Memory B cell (primary cell): ENCODE results near the gene BRD4.

Source experiments
- ATAC-seq: fragments of 150-1000 bp; cut with Tn5 transposase; 2 replicates; pipeline ENCODE4 v1.10.0; 2021; ENCODE audit warnings: low read depth, mild to moderate bottlenecking, moderate library complexity
- DNase-seq, 2 donors: peaks; one replicate each; pipeline ENCODE4 v3.0.0; 2022; ENCODE audit warnings: low spot score in 2 of 2
- H3K27ac Mint-ChIP-seq: one replicate; pipeline ENCODE4 v1.8.0; 2022; ENCODE audit warnings: mild to moderate bottlenecking, moderate library complexity, mixed read lengths
- H3K27me3 Mint-ChIP-seq: one replicate; pipeline ENCODE4 v1.8.0; 2022; ENCODE audit warnings: mixed read lengths
- H3K36me3 Mint-ChIP-seq: one replicate; pipeline ENCODE4 v1.8.0; 2022; ENCODE audit warnings: mild to moderate bottlenecking, mixed read lengths
- H3K4me1 Mint-ChIP-seq: one replicate; pipeline ENCODE4 v1.8.0; 2022; ENCODE audit warnings: mixed read lengths
- H3K4me3 Mint-ChIP-seq: one replicate; pipeline ENCODE4 v1.8.0; 2022; ENCODE audit warnings: mild to moderate bottlenecking, moderate library complexity, mixed read lengths
- H3K9me3 Mint-ChIP-seq: one replicate; pipeline ENCODE4 v1.8.0; 2022; ENCODE audit warnings: mixed read lengths

The BRD4 gene

DNA sequence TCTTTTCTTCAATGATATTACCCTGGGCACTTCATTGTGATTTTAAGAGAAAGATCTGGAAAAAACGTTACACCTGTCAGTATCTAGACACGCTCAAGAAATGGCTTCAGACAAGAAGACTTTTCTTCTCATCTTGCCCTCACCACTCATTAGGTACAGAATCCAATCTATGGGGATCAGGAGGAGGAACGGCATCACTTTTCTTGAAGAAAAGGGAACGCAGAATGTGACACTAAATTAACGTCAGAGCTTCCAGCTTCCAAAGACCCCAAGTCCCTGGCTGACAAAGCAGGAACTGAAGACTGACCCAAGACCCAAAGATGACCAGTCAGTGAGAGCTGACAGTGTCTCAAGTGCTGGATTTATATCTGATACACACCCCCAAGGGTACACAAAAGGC, 48.2 kb downstream of the BRD4 start:
- DNase-seq (no peak), ATAC-seq (no peak)
- no peaks in the 10 kb centered on the region for H3K9me3 Mint-ChIP-seq
- peak overlapping the region; percentile 71 for H3K27ac Mint-ChIP-seq
- no peaks in the 10 kb centered on the region for H3K36me3 Mint-ChIP-seq
- no peaks in the 10 kb centered on the region for H3K27me3 Mint-ChIP-seq
- peaks cover 80% of the 10 kb centered on the region for H3K4me1 Mint-ChIP-seq
- H3K4me3 Mint-ChIP-seq, result peak overlapping the region; percentile 44

DNA sequence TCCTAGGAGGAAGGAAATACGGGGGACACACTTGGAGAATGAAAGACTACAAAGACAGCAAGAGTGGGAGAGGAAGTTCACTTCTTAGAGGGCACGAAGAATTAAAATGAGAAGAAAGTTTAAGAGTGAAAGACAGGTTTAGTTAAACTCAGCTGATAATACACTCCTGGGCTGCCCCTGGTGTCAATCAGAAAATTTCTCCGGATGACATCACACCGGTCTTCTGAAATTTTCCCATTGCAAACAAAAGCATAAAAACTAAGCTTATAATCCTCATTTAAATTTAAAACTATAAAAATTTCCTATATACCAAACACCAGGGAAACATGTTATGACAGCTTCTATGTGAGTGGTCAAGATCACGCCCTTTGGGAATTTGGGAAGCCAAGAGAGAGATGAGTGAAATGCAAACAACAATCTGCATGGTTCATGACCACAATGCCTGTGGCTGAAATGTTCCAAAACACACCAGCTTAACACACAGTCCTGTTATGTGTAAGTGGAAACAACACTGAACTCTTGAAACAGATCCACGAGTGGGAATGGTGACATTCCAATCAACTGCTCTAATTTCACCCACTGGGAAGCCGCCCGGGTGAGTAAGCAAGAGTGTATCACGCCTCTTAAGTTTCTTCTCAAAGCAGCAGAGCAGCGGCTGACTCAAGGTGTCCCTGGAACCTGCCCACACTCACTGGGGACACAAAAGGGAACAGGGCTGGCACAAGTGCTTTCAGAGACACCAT, 49.0 kb downstream of the BRD4 start:
- no peak for ATAC-seq
- H3K4me3 Mint-ChIP-seq, result peak overlapping the region; percentile 63

DNA sequence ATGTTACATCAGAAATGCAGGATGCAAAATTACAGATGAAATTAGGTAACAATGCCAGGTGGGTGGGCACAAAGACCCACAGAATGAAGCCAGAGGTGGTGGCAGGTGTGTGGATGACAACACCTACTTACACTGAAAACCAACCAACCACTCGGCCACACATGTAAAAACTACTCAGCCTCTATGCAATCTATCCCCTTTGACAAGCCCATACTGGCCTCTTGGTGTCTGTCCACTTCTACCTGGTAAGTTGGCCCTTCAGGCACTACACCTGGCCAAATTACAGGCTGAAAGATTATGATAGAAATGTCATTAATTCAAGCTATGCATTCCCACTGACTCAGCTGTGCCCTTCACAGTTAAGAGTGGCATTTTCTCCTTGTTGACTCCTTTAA, 50.0 kb downstream of the BRD4 start:
- Mint-ChIP-seq H3K36me3 (no peaks in the 10 kb centered on the region), H3K4me1 (peaks cover 65% of the 10 kb centered on the region), H3K27me3 (no peaks in the 10 kb centered on the region), H3K4me3 (no peak overlapping the region), H3K9me3 (no peaks in the 10 kb centered on the region), H3K27ac (peak overlapping the region; percentile 81)
- ATAC-seq (no peak), DNase-seq (no peak)

More for the DNA sequence above, 49.0 kb downstream of the BRD4 start:
- H3K36me3 Mint-ChIP-seq, result no peaks in the 10 kb centered on the region
- H3K9me3 Mint-ChIP-seq, result no peaks in the 10 kb centered on the region
- H3K27me3 Mint-ChIP-seq, result no peaks in the 10 kb centered on the region
- peaks cover 72% of the 10 kb centered on the region for H3K4me1 Mint-ChIP-seq
- no peak for DNase-seq
- H3K27ac Mint-ChIP-seq, result peak overlapping the region; percentile 81

DNA sequence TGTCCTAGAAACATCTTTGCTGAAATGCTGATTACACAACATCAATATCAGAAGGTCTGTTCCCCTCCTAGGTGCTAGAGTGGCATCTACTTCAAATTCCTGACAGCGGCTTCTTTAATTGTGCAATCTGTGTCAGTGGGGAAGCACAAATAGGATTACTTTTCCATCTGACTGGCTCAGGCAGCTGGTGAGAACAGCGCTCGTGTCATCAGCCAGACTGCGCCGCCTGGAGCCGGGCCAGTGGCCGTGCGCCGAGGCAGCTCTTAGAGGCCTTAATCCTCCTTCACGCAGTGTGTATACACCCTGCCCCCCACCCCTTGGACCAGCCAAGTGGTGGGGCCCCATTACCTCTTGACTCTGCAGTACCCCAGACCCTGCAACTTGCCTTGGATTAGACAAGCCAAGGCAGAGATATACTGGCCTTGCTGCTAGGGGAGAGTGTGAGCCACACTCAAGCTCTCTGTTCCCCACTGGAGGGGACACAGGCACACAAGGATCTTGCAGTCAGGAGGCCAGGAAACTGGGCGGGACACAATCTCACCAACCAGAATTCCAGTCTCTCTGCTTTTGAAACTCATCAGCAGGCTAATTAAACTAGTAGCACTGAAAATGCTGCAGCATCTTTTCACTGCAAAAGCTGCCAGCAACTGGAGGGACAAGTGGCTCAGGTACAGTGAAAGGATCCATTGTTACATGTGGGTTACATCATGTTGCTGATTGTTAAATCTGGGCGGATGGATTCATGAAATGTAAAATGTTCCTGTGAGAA, 51.2 kb downstream of the BRD4 start:
- H3K27me3 Mint-ChIP-seq, result no peaks in the 10 kb centered on the region
- peaks cover 66% of the 10 kb centered on the region for H3K4me1 Mint-ChIP-seq
- H3K9me3 Mint-ChIP-seq, result no peaks in the 10 kb centered on the region
- ATAC-seq, result no peak
- no peak for DNase-seq
- peaks cover 3% of the 10 kb centered on the region for H3K36me3 Mint-ChIP-seq
- H3K27ac Mint-ChIP-seq, result peak overlapping the region; percentile 83
- peak overlapping the region; percentile 22 for H3K4me3 Mint-ChIP-seq

DNA sequence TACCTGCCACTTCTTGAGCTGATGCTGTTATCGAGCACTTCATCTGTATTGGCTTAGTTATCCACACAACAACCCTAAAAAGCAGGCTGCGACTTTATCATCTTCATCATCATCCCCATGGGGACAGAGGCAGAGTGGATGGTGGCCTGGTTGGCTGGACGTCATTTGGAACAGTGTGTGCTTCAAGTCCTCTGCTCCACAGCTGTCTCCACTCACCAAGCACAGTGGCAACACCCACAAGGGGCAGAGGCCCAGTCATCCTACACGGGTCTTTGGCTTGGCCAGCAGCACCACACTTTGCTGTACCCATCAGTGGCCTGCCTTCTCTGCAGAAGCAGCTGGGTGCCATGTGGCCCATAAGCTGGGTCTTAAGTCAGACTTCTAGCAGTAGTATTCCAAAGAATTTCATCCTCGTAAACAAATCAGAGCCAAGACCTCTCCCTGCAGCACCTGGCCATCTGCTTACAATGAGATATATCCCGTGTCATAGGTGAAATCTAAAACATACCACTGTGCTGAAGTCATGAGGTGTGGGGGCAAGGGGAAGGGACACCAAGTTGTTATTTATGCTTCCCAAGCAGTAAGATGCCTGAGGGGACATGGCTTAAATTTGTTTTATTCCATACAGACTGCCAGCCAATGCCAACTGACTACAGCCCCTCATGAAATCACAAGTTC, 52.2 kb downstream of the BRD4 start:
- H3K27ac Mint-ChIP-seq, result peak overlapping the region; percentile 83
- DNase-seq (no peak), ATAC-seq (no peak)
- peaks cover 3% of the 10 kb centered on the region for H3K36me3 Mint-ChIP-seq
- peak overlapping the region; percentile 35 for H3K4me3 Mint-ChIP-seq
- H3K4me1 Mint-ChIP-seq, result peaks cover 69% of the 10 kb centered on the region
- H3K27me3 Mint-ChIP-seq, result no peaks in the 10 kb centered on the region
- H3K9me3 Mint-ChIP-seq, result no peaks in the 10 kb centered on the region

DNA sequence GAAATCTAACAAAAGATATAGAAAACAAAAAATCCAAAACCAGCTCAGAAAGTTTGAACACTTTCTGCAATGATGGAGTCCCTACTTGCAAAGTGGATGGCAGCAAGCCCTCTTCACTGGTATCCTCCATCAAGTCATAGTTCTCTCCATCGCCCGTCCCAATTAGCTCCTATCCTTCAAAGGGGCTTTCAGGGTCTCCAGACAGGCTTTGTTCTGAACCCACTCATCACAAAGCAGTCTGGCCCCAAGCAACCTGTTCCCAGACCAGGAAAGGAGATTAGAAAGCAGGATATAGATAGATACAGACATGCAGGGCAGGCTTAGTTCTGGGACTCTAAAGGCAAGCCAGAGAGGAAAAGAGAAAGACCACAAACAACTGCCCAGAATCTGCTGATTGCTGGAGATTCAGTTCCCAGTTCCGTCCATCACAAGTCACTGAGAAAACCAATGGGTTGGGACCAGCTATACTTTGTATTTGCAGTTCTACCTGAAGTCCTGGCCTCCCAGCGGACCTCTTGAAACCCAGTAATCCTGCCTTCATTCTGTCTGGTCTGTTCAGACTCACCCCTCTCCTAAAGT, 52.9 kb downstream of the BRD4 start:
- peaks cover 3% of the 10 kb centered on the region for H3K36me3 Mint-ChIP-seq
- H3K27me3 Mint-ChIP-seq, result no peaks in the 10 kb centered on the region
- H3K4me1 Mint-ChIP-seq, result peaks cover 62% of the 10 kb centered on the region
- ATAC-seq (peak; percentile 8), DNase-seq (no peak)
- no peak overlapping the region for H3K4me3 Mint-ChIP-seq
- no peaks in the 10 kb centered on the region for H3K9me3 Mint-ChIP-seq
- H3K27ac Mint-ChIP-seq, result peak overlapping the region; percentile 83

DNA sequence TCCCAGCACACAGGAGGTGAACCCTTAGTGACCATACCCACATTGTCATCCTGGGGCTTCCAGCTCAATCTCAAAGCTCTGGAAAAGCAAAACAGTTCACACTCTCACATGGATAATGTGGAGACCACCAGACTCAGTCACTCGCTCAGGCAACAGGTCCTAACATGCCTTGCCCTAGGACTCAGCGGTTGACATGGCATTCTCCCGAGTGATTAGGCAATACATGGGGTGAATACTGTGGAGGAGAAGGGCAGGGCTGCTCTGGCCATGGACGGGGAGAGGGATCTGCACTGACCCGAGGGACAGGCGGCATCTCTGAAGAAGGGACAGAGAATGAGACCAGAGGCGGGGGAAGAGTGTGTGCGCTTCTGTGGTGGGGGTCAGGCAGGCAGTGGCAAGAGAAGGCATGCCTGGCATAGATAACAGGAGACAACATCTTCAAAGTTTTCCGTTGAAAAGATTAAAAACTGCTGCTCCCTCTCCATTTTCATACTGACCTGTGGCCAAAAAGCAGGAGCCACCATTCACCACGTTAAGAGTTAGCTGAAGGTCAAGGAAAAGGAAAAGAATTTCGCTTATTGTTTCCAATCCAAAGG, 55.6 kb downstream of the BRD4 start:
- H3K4me3 Mint-ChIP-seq, result no peak overlapping the region
- peaks cover 52% of the 10 kb centered on the region for H3K4me1 Mint-ChIP-seq

DNA sequence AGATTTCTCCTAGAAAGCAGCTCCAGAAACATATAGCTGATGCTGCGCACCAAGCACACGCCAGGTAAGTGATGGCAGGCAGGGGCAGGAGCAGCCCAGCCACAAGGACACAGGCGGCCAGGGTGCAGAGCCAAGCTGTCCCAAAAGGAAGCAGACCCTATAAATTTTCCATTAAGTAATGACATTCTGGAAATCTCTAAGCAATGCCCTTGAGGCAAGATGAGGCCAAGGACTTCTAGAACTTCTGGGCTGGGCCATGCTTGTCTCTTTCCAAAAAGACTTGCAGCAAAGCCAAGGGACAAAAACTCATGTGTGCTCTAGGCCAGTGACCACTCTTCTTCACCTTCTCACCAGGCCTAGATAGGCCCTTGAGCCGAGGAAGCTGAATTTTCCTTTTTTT, 57.9 kb downstream of the BRD4 start:
- no peak for ATAC-seq
- Mint-ChIP-seq H3K4me1 (peaks cover 49% of the 10 kb centered on the region), H3K9me3 (no peaks in the 10 kb centered on the region), H3K36me3 (peaks cover 26% of the 10 kb centered on the region), H3K4me3 (no peak overlapping the region), H3K27ac (no peak overlapping the region), H3K27me3 (no peaks in the 10 kb centered on the region)
- DNase-seq, result no peak

More for the DNA sequence above, 55.6 kb downstream of the BRD4 start:
- peaks cover 6% of the 10 kb centered on the region for H3K36me3 Mint-ChIP-seq
- no peak for ATAC-seq
- H3K9me3 Mint-ChIP-seq, result no peaks in the 10 kb centered on the region
- no peaks in the 10 kb centered on the region for H3K27me3 Mint-ChIP-seq
- no peak for DNase-seq
- H3K27ac Mint-ChIP-seq, result peak overlapping the region; percentile 64

DNA sequence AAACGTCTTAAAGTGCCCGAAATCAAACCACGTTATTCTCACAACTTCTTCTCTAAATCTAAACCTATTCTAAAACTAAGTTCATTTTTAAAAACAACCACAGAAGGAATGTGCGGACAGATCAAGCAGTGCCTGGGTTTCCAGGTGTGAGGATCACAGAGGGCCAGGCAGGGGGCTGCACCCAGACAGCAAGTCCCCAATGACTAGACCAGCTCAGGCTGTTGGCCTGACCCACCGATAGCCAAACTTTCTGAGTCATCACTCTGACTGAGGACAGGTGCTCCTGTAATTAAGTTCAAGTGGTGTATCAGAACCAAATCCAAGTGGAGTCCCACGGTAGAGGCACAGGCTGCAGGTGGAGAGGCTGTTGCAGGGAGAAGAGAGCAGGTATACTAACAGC, 62.5 kb downstream of the BRD4 start:
- peaks cover 42% of the 10 kb centered on the region for H3K36me3 Mint-ChIP-seq
- ATAC-seq (no peak), DNase-seq (no peak)
- peaks cover 43% of the 10 kb centered on the region for H3K4me1 Mint-ChIP-seq
- no peaks in the 10 kb centered on the region for H3K9me3 Mint-ChIP-seq
- no peak overlapping the region for H3K4me3 Mint-ChIP-seq
- H3K27me3 Mint-ChIP-seq, result no peaks in the 10 kb centered on the region
- peak overlapping the region; percentile 19 for H3K27ac Mint-ChIP-seq

DNA sequence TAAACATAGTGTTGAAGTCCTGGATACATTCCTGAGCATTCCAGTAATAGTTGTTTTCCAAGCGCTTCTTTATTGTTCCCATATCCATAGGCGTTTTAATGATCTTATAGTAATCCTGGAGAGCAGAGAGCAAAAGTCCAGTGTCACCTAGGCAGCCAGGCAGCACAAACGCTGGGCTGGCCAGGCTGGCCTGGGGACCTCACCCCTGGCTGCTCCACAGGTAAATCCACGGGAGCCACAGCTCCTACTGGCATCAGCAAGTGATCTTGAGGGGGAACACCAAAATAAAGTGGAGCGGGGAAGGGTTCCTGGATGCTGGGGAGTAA, 63.4 kb downstream of the BRD4 start:
- no peaks in the 10 kb centered on the region for H3K27me3 Mint-ChIP-seq
- no peak overlapping the region for H3K4me3 Mint-ChIP-seq
- ATAC-seq (no peak), DNase-seq (no peak)
- no peaks in the 10 kb centered on the region for H3K9me3 Mint-ChIP-seq
- peak overlapping the region; percentile 82 for H3K27ac Mint-ChIP-seq
- H3K4me1 Mint-ChIP-seq, result peaks cover 38% of the 10 kb centered on the region
- peaks cover 42% of the 10 kb centered on the region for H3K36me3 Mint-ChIP-seq

DNA sequence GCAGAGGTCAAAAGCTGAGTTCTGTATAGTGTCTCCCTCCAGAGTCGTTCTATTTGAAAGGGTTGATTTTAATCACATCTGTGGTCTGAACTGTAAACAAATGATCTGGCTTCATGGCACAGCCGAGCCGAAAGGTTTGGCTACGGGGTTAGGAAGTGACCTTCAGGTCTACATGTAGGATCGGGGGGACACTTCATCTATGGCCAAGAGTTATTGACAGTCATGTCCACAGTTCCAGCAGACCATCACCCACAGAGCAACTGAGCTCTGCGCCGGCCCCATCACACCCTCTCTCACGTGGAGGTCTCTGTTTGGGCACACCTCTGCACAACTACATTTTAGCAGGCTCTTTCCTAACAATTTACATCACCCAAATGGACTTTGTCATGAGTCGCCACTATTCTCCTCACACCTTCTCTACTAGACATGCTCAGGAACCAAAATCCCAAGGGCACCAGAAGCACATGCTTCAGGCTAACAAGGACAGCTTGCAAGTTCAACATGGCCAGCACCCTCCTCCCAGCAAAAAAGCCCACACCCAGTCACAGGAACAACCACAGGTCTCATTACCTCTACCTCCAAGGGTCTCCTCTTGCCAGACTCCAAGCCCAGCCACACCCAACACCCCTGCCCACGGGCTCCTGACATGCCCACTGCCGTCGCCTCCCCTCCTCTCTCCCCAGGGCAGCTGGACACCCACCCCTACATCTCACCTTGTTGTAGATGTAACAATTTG, 64.0 kb downstream of the BRD4 start:
- Mint-ChIP-seq H3K27ac (peak overlapping the region; percentile 82), H3K4me3 (no peak overlapping the region), H3K36me3 (peaks cover 44% of the 10 kb centered on the region)

DNA sequence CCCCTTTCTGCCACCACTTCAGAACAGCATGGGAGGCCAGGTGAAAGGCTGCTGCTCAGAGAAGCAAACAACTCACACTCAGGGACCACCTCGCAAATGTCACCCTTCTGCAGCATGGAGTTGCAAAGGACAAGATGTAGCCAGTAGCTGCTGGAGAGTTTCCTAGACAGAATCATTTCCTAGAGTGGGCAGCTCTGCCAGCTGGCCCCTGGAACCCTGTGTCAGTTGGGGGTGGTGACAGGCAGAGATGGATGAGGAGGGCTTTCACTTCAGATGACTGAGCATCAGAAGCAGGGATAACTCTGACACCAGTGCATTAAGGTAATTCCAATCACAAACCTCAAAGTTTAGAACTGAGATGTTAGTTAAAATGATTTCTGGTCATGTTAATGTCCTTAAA, 65.7 kb downstream of the BRD4 start:
- ATAC-seq (no peak), DNase-seq (no peak)
- Mint-ChIP-seq H3K4me3 (no peak overlapping the region), H3K9me3 (no peaks in the 10 kb centered on the region), H3K4me1 (peaks cover 35% of the 10 kb centered on the region), H3K27me3 (no peaks in the 10 kb centered on the region), H3K27ac (peak overlapping the region; percentile 2), H3K36me3 (peaks cover 42% of the 10 kb centered on the region)

More for the DNA sequence above, 64.0 kb downstream of the BRD4 start:
- H3K4me1 Mint-ChIP-seq, result peaks cover 38% of the 10 kb centered on the region
- no peaks in the 10 kb centered on the region for H3K9me3 Mint-ChIP-seq
- H3K27me3 Mint-ChIP-seq, result no peaks in the 10 kb centered on the region
- ATAC-seq (no peak), DNase-seq (no peak)

DNA sequence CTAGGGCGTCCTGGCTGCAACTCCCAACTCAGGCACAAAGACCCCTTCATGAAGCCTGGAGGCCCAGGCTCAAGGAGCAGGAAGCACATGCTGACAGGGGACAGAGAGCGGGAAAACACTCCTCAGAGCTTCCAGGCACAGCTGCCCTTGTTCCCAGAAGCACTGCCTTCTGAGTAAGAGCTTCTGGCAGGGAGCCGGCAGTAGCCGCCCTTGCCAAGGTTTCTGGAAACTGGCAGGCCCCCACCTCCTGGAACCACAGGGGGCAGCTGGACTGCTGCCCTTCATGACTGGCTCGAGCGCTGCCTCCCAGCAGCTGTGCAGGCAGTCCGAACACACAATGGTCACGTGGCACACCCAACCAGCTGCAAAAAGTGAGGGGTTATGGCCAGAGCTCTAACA, 66.5 kb downstream of the BRD4 start:
- DNase-seq (no peak), ATAC-seq (no peak)
- Mint-ChIP-seq H3K4me1 (peaks cover 27% of the 10 kb centered on the region), H3K27me3 (no peaks in the 10 kb centered on the region), H3K4me3 (no peak overlapping the region), H3K9me3 (no peaks in the 10 kb centered on the region), H3K36me3 (peaks cover 38% of the 10 kb centered on the region), H3K27ac (no peak overlapping the region)
